ENCODE measurements around the gene KAZN.

- TF ChIP-seq CTCF (conservative IDR thresholded peaks at IDR 0.05; ENCODE audit: low read length) (no peak), EZH2phosphoT487 (IDR thresholded peaks at IDR 0.05; ENCODE audit: borderline replicate concordance) (no peak)
Measured at GRCh38 chr1:14849038-14849437, 250.6 kb downstream of the KAZN start.
